Left ventricle myocardium inferior (tissue), 1 donor: ENCODE data around the gene CFAP74. TPM values are rescaled to one million over a fixed set of nuclear protein-coding genes. Genes with fewer than 3 reads are reported as not detected.

Experiments used
- DNase-seq: peaks from one replicate; pipeline ENCODE4 v3.0.0-alpha.2; 2020
- H3K27ac ChIP-seq: fragments of 200-600 bp; replicated peaks from 2 replicates; pipeline ENCODE4 v1.8.0; 2021
- H3K27me3 ChIP-seq: fragments of 200-600 bp; 2 replicates; pipeline ENCODE4 v1.8.0; 2021; ENCODE audit warnings: low read depth
- H3K36me3 ChIP-seq: fragments of 200-600 bp; 2 replicates; pipeline ENCODE4 v1.8.0; 2021
- H3K4me1 ChIP-seq: fragments of 200-600 bp; 2 replicates; pipeline ENCODE4 v1.8.0; 2021
- H3K4me3 ChIP-seq: fragments of 200-600 bp; 2 replicates; pipeline ENCODE4 v1.8.0; 2021; ENCODE audit warnings: mild to moderate bottlenecking, moderate library complexity
- H3K9me3 ChIP-seq: fragments of 200-600 bp; replicated peaks from 2 replicates; pipeline ENCODE4 v1.8.0; 2021
- intact Hi-C: fragments of 100-400 bp; cut with micrococcal nuclease; formaldehyde crosslinking; loops from one replicate; pipeline ENCODE4 v1.11.0; 2022
- total RNA-seq: library from RNA; stranded (reverse); fragmentation: NEBNext Ultra II Directional; extraction: Animal tissue kit (Norgen Biotek cat#: 25700); gene quantifications from one replicate; pipeline ENCODE4 v1.2.1, GENCODE V29; 2021
- TF ChIP-seq, protein P1 (sequence below): fragments of 200-600 bp; IDR thresholded peaks from 2 replicates; pipeline ENCODE4 v1.8.0; 2021; ENCODE audit warnings: antibody characterized with exemption, mild to moderate bottlenecking, borderline replicate concordance
- donor health status: DM: no; HTN: yes; CAD: no; lungs with severe emphysema.

CFAP74 gene
- total RNA-seq, 1 donor from 2014 or later, result not detected

DNA sequence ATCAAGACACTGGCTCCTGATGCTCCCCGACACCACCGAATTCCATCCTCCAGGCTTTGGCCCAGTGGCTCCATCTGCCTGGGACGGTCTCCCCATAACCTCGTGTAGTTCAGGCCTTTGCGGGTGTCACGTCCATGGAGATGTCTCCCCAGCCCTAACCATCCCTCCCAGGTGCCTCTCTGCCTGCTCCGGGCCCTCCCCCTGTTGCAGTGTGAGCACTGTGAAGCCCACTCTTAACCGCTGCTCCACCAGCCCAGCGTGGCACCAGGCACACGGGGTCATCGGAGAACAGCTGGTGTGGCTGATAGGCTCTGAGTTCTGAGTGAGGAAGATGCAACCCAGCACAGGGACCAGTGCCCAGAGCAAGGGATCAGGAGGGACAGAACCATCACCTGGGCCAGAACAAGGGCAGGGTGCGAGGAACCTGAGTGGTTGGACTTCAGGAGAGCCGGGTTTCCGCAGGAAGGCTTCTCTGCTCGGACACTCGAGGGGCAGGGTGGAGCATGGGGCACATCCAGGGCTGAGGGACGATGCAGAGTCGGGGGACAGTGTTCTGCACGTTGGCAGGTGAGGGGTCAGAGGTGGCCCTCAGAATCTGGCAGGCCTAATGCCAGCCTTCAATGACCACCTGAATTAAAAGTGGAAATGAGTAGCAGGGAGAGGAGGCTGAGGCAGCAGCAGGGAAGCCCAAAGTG is 110.1 kb downstream of the CFAP74 start:
- Histone ChIP-seq H3K9me3 (no peaks in the 10 kb centered on the region), H3K27ac (peak overlapping the region; percentile 70), H3K36me3 (no peaks in the 10 kb centered on the region), H3K27me3 (no peaks in the 10 kb centered on the region), H3K4me1 (peaks cover 59% of the 10 kb centered on the region), H3K4me3 (no peak overlapping the region)
- no peak for DNase-seq
- intact Hi-C loops, result no loop called here
- TF ChIP-seq, protein P1, sequence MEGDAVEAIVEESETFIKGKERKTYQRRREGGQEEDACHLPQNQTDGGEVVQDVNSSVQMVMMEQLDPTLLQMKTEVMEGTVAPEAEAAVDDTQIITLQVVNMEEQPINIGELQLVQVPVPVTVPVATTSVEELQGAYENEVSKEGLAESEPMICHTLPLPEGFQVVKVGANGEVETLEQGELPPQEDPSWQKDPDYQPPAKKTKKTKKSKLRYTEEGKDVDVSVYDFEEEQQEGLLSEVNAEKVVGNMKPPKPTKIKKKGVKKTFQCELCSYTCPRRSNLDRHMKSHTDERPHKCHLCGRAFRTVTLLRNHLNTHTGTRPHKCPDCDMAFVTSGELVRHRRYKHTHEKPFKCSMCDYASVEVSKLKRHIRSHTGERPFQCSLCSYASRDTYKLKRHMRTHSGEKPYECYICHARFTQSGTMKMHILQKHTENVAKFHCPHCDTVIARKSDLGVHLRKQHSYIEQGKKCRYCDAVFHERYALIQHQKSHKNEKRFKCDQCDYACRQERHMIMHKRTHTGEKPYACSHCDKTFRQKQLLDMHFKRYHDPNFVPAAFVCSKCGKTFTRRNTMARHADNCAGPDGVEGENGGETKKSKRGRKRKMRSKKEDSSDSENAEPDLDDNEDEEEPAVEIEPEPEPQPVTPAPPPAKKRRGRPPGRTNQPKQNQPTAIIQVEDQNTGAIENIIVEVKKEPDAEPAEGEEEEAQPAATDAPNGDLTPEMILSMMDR, result no peak

DNA sequence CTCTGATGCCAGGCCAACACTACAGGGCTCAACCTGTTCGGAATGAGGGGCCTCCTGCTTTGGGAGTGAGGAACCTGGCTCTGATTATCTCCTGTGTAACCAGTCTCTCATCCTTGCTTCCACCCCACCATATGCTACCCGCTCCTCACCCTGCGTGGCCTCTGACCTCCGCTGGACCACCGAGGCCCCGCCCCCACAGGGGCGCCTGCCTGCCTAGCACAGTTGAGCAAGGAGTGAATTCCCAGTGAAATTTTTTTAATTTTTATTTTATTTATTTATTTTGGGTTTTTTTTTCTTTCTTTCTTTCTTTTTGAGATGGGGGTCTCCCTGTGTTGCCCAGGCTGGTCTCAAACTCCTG is 110.8 kb downstream of the CFAP74 start:
- H3K27ac ChIP-seq, result peak overlapping the region; percentile 97
- intact Hi-C loops, result no loop called here
- H3K36me3 ChIP-seq, result no peaks in the 10 kb centered on the region
- peak overlapping the region; percentile 96 for H3K4me3 ChIP-seq
- H3K9me3 ChIP-seq, result no peaks in the 10 kb centered on the region
- H3K4me1 ChIP-seq, result peaks cover 66% of the 10 kb centered on the region
- H3K27me3 ChIP-seq, result no peaks in the 10 kb centered on the region
- TF ChIP-seq, protein P1, result no peak
- DNase-seq, result no peak

DNA sequence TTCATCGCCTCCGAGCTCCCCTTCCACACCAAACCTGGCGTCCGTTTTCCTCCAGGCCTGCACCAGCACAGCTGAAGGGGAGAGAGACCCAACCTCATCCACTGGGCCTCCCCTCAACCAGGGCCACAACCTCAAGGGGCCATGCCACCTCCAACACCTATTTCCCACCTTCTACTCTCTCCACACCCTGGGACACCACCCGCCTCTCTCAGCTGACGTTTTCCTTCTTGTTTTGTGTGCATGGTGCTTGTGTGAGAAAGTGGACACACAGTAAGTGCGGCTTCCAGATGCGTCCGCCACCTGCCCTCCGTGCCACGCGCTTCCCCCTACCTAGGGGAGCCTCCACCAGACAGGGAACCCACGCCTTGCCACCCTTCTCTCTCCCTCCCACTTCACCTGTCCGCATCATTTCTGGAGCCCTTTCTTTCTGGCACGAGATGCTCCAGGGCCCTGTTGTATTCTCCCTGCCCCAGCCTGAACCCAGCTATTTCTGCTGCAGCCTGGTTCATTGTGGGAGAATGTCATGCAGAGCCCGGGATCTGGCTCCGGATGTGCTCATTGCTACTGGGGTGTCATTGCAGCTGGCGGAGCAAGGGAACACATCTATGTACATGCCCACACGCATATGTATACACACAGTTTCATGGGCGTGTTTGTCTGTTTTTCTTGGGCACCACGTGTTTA is 111.4 kb downstream of the CFAP74 start:
- Histone ChIP-seq H3K4me1 (peaks cover 71% of the 10 kb centered on the region), H3K9me3 (no peaks in the 10 kb centered on the region), H3K27me3 (no peaks in the 10 kb centered on the region), H3K27ac (peak overlapping the region; percentile 97), H3K36me3 (no peaks in the 10 kb centered on the region), H3K4me3 (peak overlapping the region; percentile 96)
- TF ChIP-seq, protein P1, result no peak
- intact Hi-C loops, result no loop called here
- DNase-seq, result no peak

DNA sequence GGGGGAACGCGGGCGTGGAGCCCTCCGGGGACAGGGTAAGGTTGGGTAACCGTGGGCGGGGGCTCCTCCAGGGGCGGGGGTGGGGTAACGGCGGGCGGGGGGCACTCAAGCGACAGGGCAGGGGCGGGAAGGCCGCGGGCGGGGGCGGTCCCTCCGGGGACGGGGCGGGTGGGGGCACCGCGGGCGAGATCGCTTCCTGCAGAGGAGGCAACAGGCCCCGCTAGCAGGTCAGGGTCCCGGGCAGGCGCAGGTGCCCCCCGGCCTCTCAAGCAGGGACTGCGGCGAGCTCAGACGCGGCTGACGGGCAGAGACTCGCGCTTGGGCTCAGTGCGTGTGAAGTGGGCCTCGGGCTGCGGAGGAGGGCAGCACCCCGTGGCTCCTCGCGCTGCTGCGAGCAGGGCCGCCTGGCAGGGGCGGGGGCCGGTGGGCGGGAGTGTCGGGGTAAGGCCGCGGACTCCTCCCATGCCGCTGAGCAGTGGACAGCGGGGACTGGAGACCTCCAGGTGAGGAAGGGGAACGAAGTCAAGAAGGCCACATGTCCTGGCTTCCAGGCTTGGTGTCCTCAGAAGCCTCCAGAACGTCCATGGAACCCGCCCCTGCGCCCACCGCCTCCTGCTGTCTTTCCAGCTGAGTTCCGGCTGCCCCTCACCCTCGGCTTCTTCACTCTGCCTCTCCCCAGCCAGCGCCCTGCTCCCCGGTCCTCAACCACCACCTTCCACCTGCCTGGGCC is 112.1 kb downstream of the CFAP74 start:
- peak; percentile 79 for DNase-seq
- H3K9me3 ChIP-seq, result no peaks in the 10 kb centered on the region
- intact Hi-C loops, result no loop called here
- TF ChIP-seq, protein P1, result no peak
- no peaks in the 10 kb centered on the region for H3K27me3 ChIP-seq
- H3K27ac ChIP-seq, result peak overlapping the region; percentile 97
- peaks cover 78% of the 10 kb centered on the region for H3K4me1 ChIP-seq
- H3K36me3 ChIP-seq, result no peaks in the 10 kb centered on the region
- H3K4me3 ChIP-seq, result peak overlapping the region; percentile 96

DNA sequence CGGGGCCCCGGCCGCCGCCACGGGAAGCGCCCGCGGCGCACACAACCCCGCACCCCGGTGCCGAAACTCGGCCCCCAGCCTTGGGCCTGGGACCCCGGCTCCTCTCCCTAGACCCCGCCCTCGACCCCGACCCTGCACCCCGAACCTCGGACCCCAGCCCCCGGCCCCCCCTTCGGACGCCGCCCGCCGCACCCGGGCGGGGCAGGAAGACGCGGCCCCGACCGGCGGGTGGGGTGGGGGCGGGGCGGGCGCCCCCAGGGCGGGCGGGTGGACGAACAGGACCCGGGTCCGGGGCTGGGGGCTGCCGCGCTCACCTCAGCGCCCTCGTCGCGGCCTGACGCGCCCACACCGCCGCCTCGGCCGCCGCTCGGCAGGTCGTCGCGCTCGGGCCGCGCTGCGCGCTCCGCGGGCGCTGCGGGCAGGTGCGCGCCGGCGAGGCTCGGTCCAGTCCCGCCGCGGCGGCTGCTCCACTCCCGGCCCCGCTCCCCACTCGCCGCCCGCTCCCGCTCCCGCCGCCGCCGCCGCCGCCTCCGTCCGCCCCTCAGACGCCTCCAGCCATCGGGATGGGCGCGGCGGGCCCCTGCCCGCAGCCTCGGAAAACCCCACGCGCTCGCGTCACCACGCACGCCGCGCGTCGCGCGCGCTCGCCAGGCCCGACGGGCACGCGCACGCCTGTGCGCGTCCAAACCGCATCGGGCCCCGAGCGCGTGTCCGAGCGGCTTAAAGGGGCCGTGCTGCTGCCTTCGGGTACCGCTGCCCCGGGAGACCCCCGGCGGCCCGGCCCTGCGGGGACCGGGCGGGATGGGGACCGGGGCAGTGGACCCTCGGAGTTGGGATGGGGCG is 112.9 kb downstream of the CFAP74 start, which contains the start of gene GNB1:
Gene GNB1 (minus strand): TSS at position 582 of the 843 bp plus-strand sequence. CDS start 65,634 bp downstream, outside the sequence.
- Histone ChIP-seq H3K4me1 (peaks cover 85% of the 10 kb centered on the region), H3K27ac (peak within 1 kb of the TSS; percentile 97), H3K4me3 (peak within 1 kb of the TSS; percentile 96), H3K9me3 (no peaks in the 10 kb centered on the region), H3K27me3 (no peaks in the 10 kb centered on the region), H3K36me3 (no peaks in the 10 kb centered on the region)
- intact Hi-C loops, result no loop called here
- peak; percentile 88 for DNase-seq
- TF ChIP-seq, protein P1, result no peak
